Fibroblast of mammary gland (primary cell): ENCODE results near the gene MKNK2.

Source experiments
- DNase-seq: peaks from one replicate; pipeline ENCODE4 v3.0.0-alpha.2; 2010; ENCODE audit warnings: low read depth
- H3K4me3 ChIP-seq: 2 replicates; pipeline ENCODE4 v1.5.1; 2011; ENCODE audit warnings: low read depth, mild to moderate bottlenecking, low read length, moderate library complexity; ENCODE audit not compliant: control insufficient read depth
- CTCF ChIP-seq: conservative IDR thresholded peaks from 2 replicates; pipeline ENCODE4 v1.5.1; 2011; ENCODE audit warnings: low read depth, low read length, inconsistent platforms; ENCODE audit not compliant: control insufficient read depth, insufficient read depth

Gene MKNK2

GRCh38 chr19:2042485-2043250 lies 8.4 kb downstream of the MKNK2 start:
- DNase-seq, result no peak
- no peak for TF ChIP-seq CTCF
- peak overlapping the region; percentile 3 for H3K4me3 ChIP-seq

GRCh38 chr19:2041683-2042484 lies 9.2 kb downstream of the MKNK2 start:
- TF ChIP-seq CTCF, result no peak
- peak; percentile 90 for DNase-seq
- peak overlapping the region; percentile 3 for H3K4me3 ChIP-seq

- no peak for TF ChIP-seq CTCF
- no peak overlapping the region for H3K4me3 ChIP-seq
- DNase-seq, result no peak
These were observed 9.7 kb downstream of the MKNK2 start for GRCh38 chr19:2041433-2041682.

GRCh38 chr19:2040647-2041432 lies 10.2 kb downstream of the MKNK2 start:
- DNase-seq, result no peak
- TF ChIP-seq CTCF, result no peak
- no peak overlapping the region for H3K4me3 ChIP-seq

- no peak for DNase-seq
These were observed 10.9 kb downstream of the MKNK2 start for GRCh38 chr19:2039959-2040646.

More at GRCh38 chr19:2039959-2040646, 10.9 kb downstream of the MKNK2 start:
- TF ChIP-seq CTCF, result no peak
- no peak overlapping the region for H3K4me3 ChIP-seq
